ENCODE data around the gene GNB1L. TPM values are rescaled to one million over a fixed set of nuclear protein-coding genes. Genes with fewer than 3 reads are reported as not detected.

GNB1L gene
- total and polyA plus RNA-seq, 2 of the 13 experiments (the other 11 are each of a cell fraction or from before 2014, with no cell fraction given) = 2.5 to 7.4 TPM

GRCh38 chr22:19880786-19881569 is 26.3 kb upstream of the GNB1L start (continued):
- TF ChIP-seq HNF1A (IDR thresholded peaks at IDR 0.05; ENCODE audit: low read depth) (peak; percentile 42; the same call in 1 of the 2 replicates), HNF1A (CRISPR knock-in tag; IDR thresholded peaks at IDR 0.05; ENCODE audit: borderline replicate concordance) (peak; percentile 66; the same call in 1 of the 2 replicates), NKX3-1 (CRISPR knock-in tag; IDR thresholded peaks at IDR 0.05) (0 out of 2 replicates have a peak, but pooled peaks have one; percentile 32), CREM (IDR thresholded peaks at IDR 0.05) (peak; percentile 65; the same call in 1 of the 2 replicates), CREM (CRISPR knock-in tag; IDR thresholded peaks at IDR 0.05) (no peak), ZNF687 (CRISPR knock-in tag; IDR thresholded peaks at IDR 0.05) (peak; percentile 83), FOXP4 (CRISPR knock-in tag; IDR thresholded peaks at IDR 0.05) (peak; percentile 92), ZNF12 (CRISPR knock-in tag; IDR thresholded peaks at IDR 0.05) (peak; percentile 24; the same call in 1 of the 2 replicates), ZSCAN20 (CRISPR knock-in tag; IDR thresholded peaks at IDR 0.05; ENCODE audit: borderline replicate concordance) (no peak), ZNF142 (CRISPR knock-in tag; IDR thresholded peaks at IDR 0.05) (peak; percentile 99), ZNF430 (CRISPR knock-in tag; IDR thresholded peaks at IDR 0.05) (peak; percentile 61; the same call in 1 of the 2 replicates), SIX4 (CRISPR knock-in tag; IDR thresholded peaks at IDR 0.05) (0 out of 2 replicates have a peak, but pooled peaks have one; percentile 14)

Data from HepG2 (cell line).